ENCODE measurements around the gene SAMD9. TPM values are rescaled to one million over a fixed set of nuclear protein-coding genes. Genes with fewer than 3 reads are reported as not detected.

SAMD9 gene
- total RNA-seq, 1 donor: 57.5 TPM

GRCh38 chr7:93156884-93157283 is 39.1 kb upstream of the SAMD9 start:
- H3K4me3 ChIP-seq (ENCODE audit: low read depth, low read length): no peak overlapping the region
- TF ChIP-seq, protein P1, sequence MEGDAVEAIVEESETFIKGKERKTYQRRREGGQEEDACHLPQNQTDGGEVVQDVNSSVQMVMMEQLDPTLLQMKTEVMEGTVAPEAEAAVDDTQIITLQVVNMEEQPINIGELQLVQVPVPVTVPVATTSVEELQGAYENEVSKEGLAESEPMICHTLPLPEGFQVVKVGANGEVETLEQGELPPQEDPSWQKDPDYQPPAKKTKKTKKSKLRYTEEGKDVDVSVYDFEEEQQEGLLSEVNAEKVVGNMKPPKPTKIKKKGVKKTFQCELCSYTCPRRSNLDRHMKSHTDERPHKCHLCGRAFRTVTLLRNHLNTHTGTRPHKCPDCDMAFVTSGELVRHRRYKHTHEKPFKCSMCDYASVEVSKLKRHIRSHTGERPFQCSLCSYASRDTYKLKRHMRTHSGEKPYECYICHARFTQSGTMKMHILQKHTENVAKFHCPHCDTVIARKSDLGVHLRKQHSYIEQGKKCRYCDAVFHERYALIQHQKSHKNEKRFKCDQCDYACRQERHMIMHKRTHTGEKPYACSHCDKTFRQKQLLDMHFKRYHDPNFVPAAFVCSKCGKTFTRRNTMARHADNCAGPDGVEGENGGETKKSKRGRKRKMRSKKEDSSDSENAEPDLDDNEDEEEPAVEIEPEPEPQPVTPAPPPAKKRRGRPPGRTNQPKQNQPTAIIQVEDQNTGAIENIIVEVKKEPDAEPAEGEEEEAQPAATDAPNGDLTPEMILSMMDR (IDR thresholded peaks at IDR 0.05; ENCODE audit: insufficient read depth, low read length): no peak
- DNase-seq (ENCODE audit: low read depth): peak; percentile 11

DNA sequence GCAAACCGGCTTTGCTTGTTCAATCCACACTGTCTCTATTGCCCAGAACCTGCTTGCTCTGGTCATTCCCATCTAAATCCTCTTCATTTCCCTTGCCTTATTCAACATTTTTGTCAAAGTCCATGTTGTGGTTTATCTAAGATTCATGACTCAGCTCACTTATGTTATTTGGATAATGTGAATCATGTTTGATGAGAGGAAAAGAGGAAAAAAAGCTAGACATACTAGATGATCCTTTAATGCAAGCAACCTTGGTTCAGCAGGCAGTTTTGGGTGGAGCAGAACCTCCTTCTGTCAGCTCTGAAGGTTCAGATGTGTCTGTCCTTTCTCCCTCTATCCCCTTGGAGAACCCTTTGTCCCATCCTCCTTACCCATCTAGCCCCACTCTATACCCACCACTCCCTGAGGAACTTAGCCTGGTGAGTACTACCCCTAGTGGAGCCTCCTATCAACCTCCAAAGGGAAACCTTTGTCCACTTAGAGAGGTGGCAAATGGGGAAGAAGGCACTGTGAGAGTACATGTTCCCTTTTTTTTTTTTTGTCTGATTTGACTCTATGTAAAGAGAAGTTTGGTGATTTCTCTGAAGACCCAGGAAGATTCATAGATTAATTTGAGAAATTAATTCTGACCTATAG is 32.5 kb upstream of the SAMD9 start:
- no peak overlapping the region for H3K4me3 ChIP-seq (ENCODE audit: low read depth, low read length)
- TF ChIP-seq, protein P1 (IDR thresholded peaks at IDR 0.05; ENCODE audit: insufficient read depth, low read length): no peak
- peak; percentile 42 for DNase-seq (ENCODE audit: low read depth)

- DNase-seq (ENCODE audit: low read depth): no peak
- H3K4me3 ChIP-seq (ENCODE audit: low read depth, low read length): no peak overlapping the region
- TF ChIP-seq, protein P1 (IDR thresholded peaks at IDR 0.05; ENCODE audit: insufficient read depth, low read length): no peak
Observed at GRCh38 chr7:93148727-93149126, 30.9 kb upstream of the SAMD9 start.

- TF ChIP-seq, protein P1 (IDR thresholded peaks at IDR 0.05; ENCODE audit: insufficient read depth, low read length): no peak
- peak within 1 kb of the TSS; percentile 69 for H3K4me3 ChIP-seq (ENCODE audit: low read depth, low read length)
- DNase-seq (ENCODE audit: low read depth): peak; percentile 47
Observed at GRCh38 chr7:93148144-93148543, 30.4 kb upstream of the SAMD9 start, which contains the start of gene SAMD9L. Gene SAMD9L, minus strand, starts transcription at chr7:93148385. Its CDS starts 12,414 bp downstream, at chr7:93135971.

DNA sequence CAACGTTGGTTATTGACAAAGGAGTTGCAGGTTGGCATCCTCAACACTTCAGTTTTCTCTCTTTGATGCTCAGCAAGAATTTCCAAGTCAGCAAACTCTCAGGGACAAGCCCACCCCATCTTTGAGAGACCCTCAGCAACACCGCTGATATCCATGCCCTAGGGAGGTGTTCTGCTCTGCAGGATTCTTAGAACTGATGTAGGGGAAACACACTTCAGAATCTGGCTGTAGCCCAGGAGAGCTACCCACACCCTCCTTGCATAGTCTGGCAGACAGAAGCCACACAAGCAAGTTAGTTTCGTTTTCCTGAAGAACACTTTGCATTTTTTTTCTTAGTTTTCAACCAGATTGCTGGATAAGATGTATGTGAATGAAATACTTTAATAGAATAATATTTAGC is 29.6 kb upstream of the SAMD9 start:
- peak overlapping the region; percentile 69 for H3K4me3 ChIP-seq (ENCODE audit: low read depth, low read length)
- TF ChIP-seq, protein P1 (IDR thresholded peaks at IDR 0.05; ENCODE audit: insufficient read depth, low read length): no peak
- peak; percentile 70 for DNase-seq (ENCODE audit: low read depth)

GRCh38 chr7:93146472-93147141 is 28.8 kb upstream of the SAMD9 start:
- peak overlapping the region; percentile 69 for H3K4me3 ChIP-seq (ENCODE audit: low read depth, low read length)
- peak; percentile 22 for DNase-seq (ENCODE audit: low read depth)
- TF ChIP-seq, protein P1 (IDR thresholded peaks at IDR 0.05; ENCODE audit: insufficient read depth, low read length): no peak

All from fibroblast of the aortic adventitia (primary cell).